GM12892 (cell line): Measurements from ENCODE around the gene VMP1.
"Not testable (repeated sequence)": the region's sequence is repeated elsewhere in the genome, so short reads cannot be mapped to it uniquely, and the experiment has no call there.

Source experiments
- DNase-seq: peaks from one replicate; pipeline ENCODE4 v3.0.0; 2011; ENCODE audit not compliant: insufficient read length
- FAIRE-seq: peaks from 2 replicates; lab custom pipeline; 2011; peaks lifted over from hg19 to GRCh38; lab: Jason Lieb, UNC
- POLR2A ChIP-seq: IDR thresholded peaks from 2 replicates; pipeline ENCODE4 v1.6.1; 2011; ENCODE audit warnings: low read depth, low read length, control low read depth
- POLR2AphosphoS5 ChIP-seq: IDR thresholded peaks from 2 replicates; pipeline ENCODE4 v1.6.1; 2011; ENCODE audit warnings: low read depth, low read length, control low read depth
- TAF1 ChIP-seq: IDR thresholded peaks from 2 replicates; pipeline ENCODE4 v1.6.1; 2011; ENCODE audit warnings: low read depth, mild to moderate bottlenecking, control low read depth, low read length, borderline replicate concordance

VMP1 gene

GRCh38 chr17:59790910-59791309 lies 83.5 kb downstream of the VMP1 start:
- no peak for FAIRE-seq
- TF ChIP-seq POLR2A, result no peak
- no peak for DNase-seq

- FAIRE-seq (no peak), DNase-seq (no peak)
- TF ChIP-seq POLR2A (no peak), POLR2AphosphoS5 (no peak), TAF1 (no peak)
Measured at GRCh38 chr17:59791603-59792457, 84.4 kb downstream of the VMP1 start.

GRCh38 chr17:59792458-59792823 lies 85.0 kb downstream of the VMP1 start:
- FAIRE-seq, DNase-seq: not testable (repeated sequence)

GRCh38 chr17:59793205-59793604 lies 85.8 kb downstream of the VMP1 start:
- FAIRE-seq (no peak), DNase-seq (no peak)
- TF ChIP-seq POLR2AphosphoS5 (no peak), TAF1 (no peak), POLR2A (no peak)

GRCh38 chr17:59796138-59796537 lies 88.7 kb downstream of the VMP1 start:
- DNase-seq (no peak), FAIRE-seq (no peak)
- no peak for TF ChIP-seq POLR2AphosphoS5
- TF ChIP-seq TAF1, result no peak
- no peak for TF ChIP-seq POLR2A

GRCh38 chr17:59796785-59797205 lies 89.3 kb downstream of the VMP1 start:
- TF ChIP-seq TAF1, result no peak
- no peak for TF ChIP-seq POLR2AphosphoS5
- no peak for TF ChIP-seq POLR2A
- FAIRE-seq (no peak), DNase-seq (no peak)

- TF ChIP-seq POLR2A (no peak), TAF1 (no peak), POLR2AphosphoS5 (no peak)
- FAIRE-seq (no peak), DNase-seq (no peak)
Measured at GRCh38 chr17:59798111-59798510, 90.7 kb downstream of the VMP1 start.

- DNase-seq, result no peak
- no peak for TF ChIP-seq POLR2AphosphoS5
- no peak for TF ChIP-seq POLR2A
- no peak for TF ChIP-seq TAF1
- no peak for FAIRE-seq
Measured at GRCh38 chr17:59800530-59800942, 93.1 kb downstream of the VMP1 start.

- no peak for DNase-seq
- FAIRE-seq, result no peak
- TF ChIP-seq POLR2A, result no peak
- TF ChIP-seq TAF1, result no peak
- TF ChIP-seq POLR2AphosphoS5, result no peak
Measured at GRCh38 chr17:59802160-59802559, 94.7 kb downstream of the VMP1 start.

- FAIRE-seq, result no peak
Measured at GRCh38 chr17:59804901-59805465, 97.5 kb downstream of the VMP1 start.

GRCh38 chr17:59806322-59806721 lies 98.9 kb downstream of the VMP1 start:
- FAIRE-seq, DNase-seq: not testable (repeated sequence)

More at GRCh38 chr17:59804901-59805465, 97.5 kb downstream of the VMP1 start:
- no peak for DNase-seq
- TF ChIP-seq TAF1 (no peak), POLR2A (no peak), POLR2AphosphoS5 (no peak)

- TF ChIP-seq TAF1, result no peak
- TF ChIP-seq POLR2AphosphoS5, result no peak
- no peak for TF ChIP-seq POLR2A
- FAIRE-seq, result no peak
Measured at GRCh38 chr17:59807892-59808509, 100.5 kb downstream of the VMP1 start.

GRCh38 chr17:59810894-59811153 lies 103.4 kb downstream of the VMP1 start:
- no peak for TF ChIP-seq POLR2A
- no peak for TF ChIP-seq POLR2AphosphoS5
- TF ChIP-seq TAF1, result no peak
- FAIRE-seq (no peak), DNase-seq (no peak)

More at GRCh38 chr17:59807892-59808509, 100.5 kb downstream of the VMP1 start:
- no peak for DNase-seq
